Measurements from ENCODE around the gene MAGI2.

MAGI2 gene

GRCh38 chr7:79453558-79454360, at the start of gene MAGI2:
TSS of gene MAGI2 (minus strand) at chr7:79453667. CDS start at chr7:79453320, 347 bp downstream.
- DNase-seq: peak; percentile 85

GRCh38 chr7:79502151-79502550, 48.7 kb upstream of the MAGI2 start:
- DNase-seq: no peak

GRCh38 chr7:79500759-79501158, 47.3 kb upstream of the MAGI2 start:
- no peak for DNase-seq

GRCh38 chr7:79497728-79498127, 44.3 kb upstream of the MAGI2 start:
- DNase-seq: no peak

- no peak for DNase-seq
Measured at GRCh38 chr7:79495544-79496272, 42.2 kb upstream of the MAGI2 start.

- no peak for DNase-seq
Measured at GRCh38 chr7:79494046-79494445, 40.6 kb upstream of the MAGI2 start.

GRCh38 chr7:79489371-79489770, 35.9 kb upstream of the MAGI2 start:
- DNase-seq: no peak

GRCh38 chr7:79478386-79478785, 24.9 kb upstream of the MAGI2 start:
- DNase-seq: no peak

- DNase-seq: no peak
Measured at GRCh38 chr7:79475455-79475854, 22.0 kb upstream of the MAGI2 start.

- DNase-seq: no peak
Measured at GRCh38 chr7:79471699-79472098, 18.2 kb upstream of the MAGI2 start.

GRCh38 chr7:79471283-79471682, 17.8 kb upstream of the MAGI2 start:
- no peak for DNase-seq

- DNase-seq: no peak
Measured at GRCh38 chr7:79465551-79465950, 12.1 kb upstream of the MAGI2 start.

GRCh38 chr7:79464051-79464450, 10.6 kb upstream of the MAGI2 start:
- no peak for DNase-seq

GRCh38 chr7:79462390-79462789, 8.9 kb upstream of the MAGI2 start:
- DNase-seq: no peak

- DNase-seq: no peak
Measured at GRCh38 chr7:79461660-79462059, 8.2 kb upstream of the MAGI2 start.

GRCh38 chr7:79459381-79459780, 5.9 kb upstream of the MAGI2 start:
- DNase-seq: no peak

- DNase-seq: no peak
Measured at GRCh38 chr7:79458796-79459195, 5.3 kb upstream of the MAGI2 start.

- no peak for DNase-seq
Measured at GRCh38 chr7:79455173-79455790, 1.8 kb upstream of the MAGI2 start.

- DNase-seq: no peak
Measured at GRCh38 chr7:79454361-79454960, 994 bp upstream of the MAGI2 start.

- no peak for DNase-seq
Measured at GRCh38 chr7:79453266-79453557, 255 bp downstream of the MAGI2 start.

- DNase-seq: peak; percentile 35
Measured at GRCh38 chr7:79452495-79453265, 787 bp downstream of the MAGI2 start.

GRCh38 chr7:79452032-79452494, 1.4 kb downstream of the MAGI2 start:
- DNase-seq: peak; percentile 97

GRCh38 chr7:79451580-79451979, 1.9 kb downstream of the MAGI2 start:
- no peak for DNase-seq
